GM12878 (cell line): ENCODE measurements around the gene IL26. TPM values are rescaled to one million over a fixed set of nuclear protein-coding genes. Genes with fewer than 3 reads are reported as not detected.

Experiments used
- ATAC-seq: fragments of 200-7000 bp; cut with Tn5 transposase; 3 replicates; pipeline ENCODE4 v1.9.1; 2020; ENCODE audit warnings: mild to moderate bottlenecking, moderate library complexity
- BruUV-seq: library from RNA; stranded (reverse); fragments of 400-500 nt; replicated peaks from 2 replicates; lab custom pipeline; 2021; lab: Mats Ljungman, UMichigan
- CTCF ChIA-PET: fragments of 300-600 bp; sonication (Branson Sonifier 250); formaldehyde crosslinking; extraction: SDS; loops from one replicate; lab custom pipeline; 2021; ENCODE audit warnings: inconsistent platforms; lab: Yijun Ruan, JAX
- POLR2A ChIA-PET: fragments of 350-600 bp; formaldehyde crosslinking; extraction: SDS; loops from one replicate; lab custom pipeline; 2021; ENCODE audit warnings: inconsistent platforms; lab: Charles Lee
- RAD21 ChIA-PET: fragments of 300-600 bp; sonication (Branson Sonifier 250); formaldehyde crosslinking; loops from one replicate; lab custom pipeline; 2023; ENCODE audit warnings: antibody characterized with exemption; ENCODE audit not compliant: unreplicated experiment; lab: Charles Lee
- SMC1A ChIA-PET: fragments of 300-600 bp; sonication (Branson Sonifier 250); formaldehyde crosslinking; loops from one replicate; lab custom pipeline; 2023; ENCODE audit not compliant: unreplicated experiment, uncharacterized antibody; lab: Charles Lee
- DNase-seq: peaks from one replicate; pipeline ENCODE4 v3.0.0-alpha.2; 2011; ENCODE audit warnings: low read depth, low spot score
- FAIRE-seq: peaks from 3 replicates; lab custom pipeline; 2011; peaks lifted over from hg19 to GRCh38; lab: Jason Lieb, UNC
- H2AFZ ChIP-seq: 2 replicates; pipeline ENCODE4 v1.6.0; 2011; ENCODE audit warnings: low read depth, low read length, control low read depth; ENCODE audit not compliant: control insufficient read depth
- H3K27ac ChIP-seq: 2 replicates; pipeline ENCODE4 v1.5.1; 2011; ENCODE audit warnings: control low read depth; ENCODE audit not compliant: control insufficient read depth, insufficient read depth
- H3K27me3 ChIP-seq, 2 experiments: replicated peaks in 1 of 2; 2 replicates each; pipeline versions ENCODE4 v1.6.0 to v1.6.1; 2011; ENCODE audit warnings: low read length in 1 of 2; ENCODE audit not compliant: control insufficient read depth in 2 of 2, insufficient read depth in 2 of 2
- H3K36me3 ChIP-seq, 2 experiments: 2 replicates each; pipeline ENCODE4 v1.5.1; 2011; ENCODE audit warnings: low read length in 1 of 2; ENCODE audit not compliant: control insufficient read depth in 2 of 2, insufficient read depth in 2 of 2
- H3K4me1 ChIP-seq: 2 replicates; pipeline ENCODE4 v1.6.1; 2011; ENCODE audit warnings: mild to moderate bottlenecking, low read length, moderate library complexity, mixed read lengths; ENCODE audit not compliant: control insufficient read depth, insufficient read depth
- H3K4me2 ChIP-seq: 2 replicates; pipeline ENCODE4 v1.6.0; 2011; ENCODE audit warnings: control low read depth; ENCODE audit not compliant: control insufficient read depth, insufficient read depth
- H3K4me3 ChIP-seq: fragments of 200-600 bp; sonication (generic); 2 replicates; pipeline ENCODE4 v1.5.1; 2016
- H3K79me2 ChIP-seq: 2 replicates; pipeline ENCODE4 v1.6.0; 2011; ENCODE audit warnings: low read length; ENCODE audit not compliant: control insufficient read depth, insufficient read depth
- H3K9ac ChIP-seq: 2 replicates; pipeline ENCODE4 v1.8.0; 2011; ENCODE audit warnings: low read length, control low read depth, mixed read lengths; ENCODE audit not compliant: control insufficient read depth, insufficient read depth
- H3K9me3 ChIP-seq: replicated peaks from 3 replicates; pipeline ENCODE4 v1.5.1; 2011; ENCODE audit warnings: mild to moderate bottlenecking, low read length; ENCODE audit not compliant: control insufficient read depth, insufficient read depth
- H4K20me1 ChIP-seq: 2 replicates; pipeline ENCODE4 v1.6.0; 2011; ENCODE audit not compliant: control insufficient read depth, insufficient read depth
- BCL11A ChIP-seq: IDR thresholded peaks from 2 replicates; pipeline ENCODE4 v1.6.1; 2011; ENCODE audit warnings: low read depth, low read length
- FOS ChIP-seq: IDR thresholded peaks from 3 replicates; pipeline ENCODE4 v1.6.1; 2011; ENCODE audit warnings: borderline replicate concordance; ENCODE audit not compliant: insufficient read length; ENCODE audit errors: extremely low read depth
- NFIC ChIP-seq: IDR thresholded peaks from 2 replicates; pipeline ENCODE4 v1.6.1; 2012; ENCODE audit warnings: low read depth, mild to moderate bottlenecking, inconsistent platforms, low read length, moderate library complexity
- RB1 ChIP-seq: fragments of 450-650 bp; formaldehyde crosslinking; IDR thresholded peaks from 2 replicates; pipeline ENCODE4 v1.6.1; 2017; ENCODE audit warnings: mild to moderate bottlenecking, borderline replicate concordance
- RUNX3 ChIP-seq: IDR thresholded peaks from 2 replicates; pipeline ENCODE4 v1.6.1; 2012; ENCODE audit warnings: low read length, inconsistent platforms
- SIX5 ChIP-seq: IDR thresholded peaks from 2 replicates; pipeline ENCODE4 v1.6.1; 2011; ENCODE audit warnings: mild to moderate bottlenecking, low read depth, low read length, moderate library complexity; ENCODE audit not compliant: severe bottlenecking
- SUPT20H ChIP-seq: IDR thresholded peaks from 2 replicates; pipeline ENCODE4 v1.6.1; 2011; ENCODE audit warnings: low read depth, mild to moderate bottlenecking, low read length, moderate library complexity, borderline replicate concordance; ENCODE audit not compliant: control insufficient read depth
- WGBS: methylation state at CpG from one replicate; pipeline ENCODE4 v1.1.6; 2016; ENCODE audit warnings: low lambda C conversion rate; ENCODE audit not compliant: insufficient replicate concordance, insufficient coverage; ENCODE audit errors: missing lambda C conversion rate; 5-methylcytosine and 5-hydroxymethylcytosine counted together
- in situ Hi-C: fragments of 300-500 bp; cut with MboI; formaldehyde crosslinking; loops from 9 replicates; pipeline ENCODE4 v1.14.3; 2018; ENCODE audit warnings: mixed read lengths
- intact Hi-C: fragments of 100-400 bp; cut with micrococcal nuclease; formaldehyde crosslinking; loops from one replicate; pipeline ENCODE4 v1.14.2; 2022; ENCODE audit not compliant: unreplicated experiment
- polyA plus RNA-seq, 11 experiments: library from polyadenylated mRNA; depleted of rRNA in 4 of 11; unstranded in 6 of 11; stranded (reverse) in 5 of 11; fragments of >200 nt; fragmentation: Nextera tagmentation in 4 of 11; fragmentation: Illumina TruSeq in 1 of 11; extraction: Ambion mirVana in 4 of 11; extraction: Trizol in 1 of 11; gene quantifications; 1 replicate in 1 of 11; 2 replicates in 10 of 11; pipeline versions ENCODE4 v1.2.1 to v1.2.3, GENCODE V29; 2011 to 2016; ENCODE audit warnings: inconsistent platforms in 2 of 11, missing spikeins in 2 of 11, low read depth in 1 of 11
- total RNA-seq, 4 experiments: library from RNA; depleted of rRNA in 3 of 4; stranded (reverse); fragments of >200 nt in 3 of 4; fragmentation: Illumina TruSeq in 1 of 4; extraction: Trizol in 1 of 4; gene quantifications; 2 replicates each; pipeline versions ENCODE4 v1.2.1 to v1.2.3, GENCODE V29; 2013 to 2021

Gene IL26
- total and polyA plus RNA-seq, 10 of the 15 experiments (the other 5 are each of a cell fraction or from before 2014, with no cell fraction given), result not detected

DNA sequence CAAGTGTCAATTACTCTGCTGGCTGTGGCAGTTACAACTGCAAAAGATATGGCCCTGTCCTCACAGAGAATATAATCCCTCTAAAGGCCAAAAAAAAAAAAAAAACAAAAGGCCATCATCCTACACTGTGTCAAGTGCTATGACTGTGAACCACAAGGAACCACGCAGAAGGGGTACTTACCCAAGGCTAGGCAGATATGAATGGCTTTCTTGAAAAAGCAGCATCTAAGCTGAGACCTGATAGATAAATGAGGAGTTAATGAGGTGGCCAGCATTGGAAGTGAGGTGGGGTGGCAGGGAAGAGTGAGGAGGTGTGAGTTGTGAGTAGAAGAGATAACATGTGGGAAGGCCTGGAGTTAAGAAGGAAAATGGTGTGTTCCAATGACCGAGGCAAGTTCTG, 44.2 kb upstream of the IL26 start:
- POLR2A ChIA-PET, result interaction anchor here (1.6 kb wide), 1 partner anchor 15 kb away, joined by 3 read pairs; no protein-coding TSS in a partner anchor
- no peaks in the 10 kb centered on the region for H3K4me1 ChIP-seq
- RAD21 ChIA-PET, result no interaction called here
- no TSS peak for BruUV-seq
- TF ChIP-seq SUPT20H, result no peak
- TF ChIP-seq BCL11A, result peak; percentile 38; the same call in 1 of the 2 replicates
- peak; percentile 16; the same call in 1 of the 2 replicates for TF ChIP-seq RUNX3
- in situ Hi-C loops, result no loop called here
- no peak overlapping the region for H3K27ac ChIP-seq
- H3K79me2 ChIP-seq, result no peaks in the 10 kb centered on the region
- intact Hi-C loops, result no loop called here
- no peaks in the 10 kb centered on the region for H3K36me3 ChIP-seq
- CTCF ChIA-PET, result no interaction called here
- no peak overlapping the region for H2AFZ ChIP-seq
- 52% methylated on average over 2 of the region's 2 CpGs for WGBS
- no peaks in the 10 kb centered on the region for H3K27me3 ChIP-seq
- FAIRE-seq (no peak), ATAC-seq (peak; percentile 60), DNase-seq (no peak)
- SMC1A ChIA-PET, result interaction anchor here (1.1 kb wide), 1 partner anchor 48 kb away, joined by 3 read pairs; no protein-coding TSS in a partner anchor
- no peaks in the 10 kb centered on the region for H4K20me1 ChIP-seq
- H3K4me2 ChIP-seq, result no peak overlapping the region
- H3K9ac ChIP-seq, result no peak overlapping the region
- H3K9me3 ChIP-seq, result no peaks in the 10 kb centered on the region; the same call in 2 of the 3 replicates
- H3K4me3 ChIP-seq, result no peak overlapping the region

DNA sequence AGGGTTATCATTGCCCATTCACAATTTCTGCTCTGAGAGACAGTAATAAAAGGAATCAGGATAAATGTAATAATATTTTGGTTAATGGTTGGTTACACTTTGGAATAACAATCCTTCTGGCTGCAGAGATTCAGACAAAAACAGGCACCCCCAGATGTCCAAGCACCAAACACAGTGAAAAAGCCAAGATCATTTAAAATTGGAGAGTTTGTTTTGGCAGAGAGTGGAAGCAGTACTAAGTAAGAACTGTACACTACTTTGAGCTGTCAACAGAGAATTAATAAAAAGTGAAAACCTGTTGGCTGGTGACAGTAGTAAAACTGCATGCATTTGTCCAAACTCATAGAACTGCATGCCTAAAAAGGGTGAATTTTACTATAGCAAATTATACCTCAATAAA, 43.4 kb upstream of the IL26 start:
- Histone ChIP-seq H3K4me1 (no peaks in the 10 kb centered on the region), H3K36me3 (no peaks in the 10 kb centered on the region), H3K9me3 (no peaks in the 10 kb centered on the region), H2AFZ (no peak overlapping the region), H3K27ac (no peak overlapping the region), H3K9ac (no peak overlapping the region), H3K4me2 (no peak overlapping the region), H3K79me2 (no peaks in the 10 kb centered on the region), H3K27me3 (no peaks in the 10 kb centered on the region), H3K4me3 (no peak overlapping the region), H4K20me1 (no peaks in the 10 kb centered on the region)
- in situ Hi-C loops (no loop called here), intact Hi-C loops (no loop called here)
- ChIA-PET POLR2A (interaction anchor here (0.5 kb wide), 1 partner anchor 178 kb away, joined by 5 read pairs; no protein-coding TSS in a partner anchor), SMC1A (interaction anchor here (0.7 to 1.1 kb wide), 3 partner anchors 32 to 49 kb away, joined by 3 to 6 read pairs (median 3); no protein-coding TSS in a partner anchor), RAD21 (no interaction called here), CTCF (no interaction called here)
- FAIRE-seq (no peak), DNase-seq (no peak), ATAC-seq (no peak)
- no TSS peak for BruUV-seq
- TF ChIP-seq RB1 (no peak), SIX5 (no peak), NFIC (no peak), FOS (no peak)
